NCI-H2171 treated with DMSO at 0.1 percent for 48 hours (cell line): ENCODE data around the gene CDK5RAP1.
A peak's percentile ranks its signal among the peaks of the same experiment; 100 is the strongest.

Experiments used
- DNase-seq: peaks from one replicate; lab custom pipeline; 2025; lab: John Stamatoyannopoulos, UW

CDK5RAP1 gene

GRCh38 chr20:33386673-33387072 lies 14.6 kb downstream of the CDK5RAP1 start:
- DNase-seq: no peak

GRCh38 chr20:33377366-33377765 lies 24.0 kb downstream of the CDK5RAP1 start:
- no peak for DNase-seq

- DNase-seq: peak; percentile 37
These were observed 27.3 kb downstream of the CDK5RAP1 start for GRCh38 chr20:33373735-33374605.

DNA sequence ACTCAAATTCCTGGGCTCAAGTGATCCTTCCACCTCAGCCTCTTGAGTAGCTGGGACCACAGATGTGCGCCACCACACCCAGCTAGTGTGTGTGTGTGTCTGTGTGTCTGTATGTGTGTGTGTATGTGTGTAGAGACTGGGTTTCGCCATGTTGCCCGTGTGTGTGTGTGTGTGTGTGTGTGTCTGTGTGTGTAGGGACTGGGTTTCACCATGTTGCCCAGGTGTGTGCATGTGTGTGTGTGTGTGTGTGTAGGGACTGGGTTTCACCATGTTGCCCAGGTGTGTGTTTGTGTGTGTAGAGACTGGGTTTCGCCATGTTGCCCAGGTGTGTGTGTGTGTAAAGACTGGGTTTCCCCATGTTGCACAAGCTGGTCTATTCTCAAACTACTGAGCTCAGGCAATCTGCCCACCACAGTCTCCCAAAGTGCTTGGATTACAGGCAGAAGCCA lies 28.3 kb downstream of the CDK5RAP1 start:
- no peak for DNase-seq

DNA sequence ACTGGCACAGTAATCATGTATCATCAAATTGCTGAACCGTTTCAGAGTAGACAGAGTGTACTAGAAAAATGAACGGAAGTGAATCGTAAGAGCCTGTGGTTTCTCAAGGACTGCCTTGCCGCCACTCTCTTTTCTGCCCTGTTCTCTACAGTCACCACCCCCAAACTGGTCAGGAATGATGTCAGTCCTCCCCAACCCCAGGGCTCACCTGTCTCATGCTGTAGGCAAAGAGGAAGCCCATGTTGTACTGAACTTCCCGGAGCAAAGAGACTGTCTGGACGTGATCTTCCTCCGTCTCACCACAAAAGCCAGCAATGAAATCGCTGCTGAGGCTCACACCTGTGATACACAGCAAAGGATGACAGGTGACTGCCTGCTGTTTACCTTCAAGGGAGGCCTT lies 31.0 kb downstream of the CDK5RAP1 start:
- no peak for DNase-seq

- no peak for DNase-seq
These were observed 38.4 kb downstream of the CDK5RAP1 start for GRCh38 chr20:33362898-33363297.

DNA sequence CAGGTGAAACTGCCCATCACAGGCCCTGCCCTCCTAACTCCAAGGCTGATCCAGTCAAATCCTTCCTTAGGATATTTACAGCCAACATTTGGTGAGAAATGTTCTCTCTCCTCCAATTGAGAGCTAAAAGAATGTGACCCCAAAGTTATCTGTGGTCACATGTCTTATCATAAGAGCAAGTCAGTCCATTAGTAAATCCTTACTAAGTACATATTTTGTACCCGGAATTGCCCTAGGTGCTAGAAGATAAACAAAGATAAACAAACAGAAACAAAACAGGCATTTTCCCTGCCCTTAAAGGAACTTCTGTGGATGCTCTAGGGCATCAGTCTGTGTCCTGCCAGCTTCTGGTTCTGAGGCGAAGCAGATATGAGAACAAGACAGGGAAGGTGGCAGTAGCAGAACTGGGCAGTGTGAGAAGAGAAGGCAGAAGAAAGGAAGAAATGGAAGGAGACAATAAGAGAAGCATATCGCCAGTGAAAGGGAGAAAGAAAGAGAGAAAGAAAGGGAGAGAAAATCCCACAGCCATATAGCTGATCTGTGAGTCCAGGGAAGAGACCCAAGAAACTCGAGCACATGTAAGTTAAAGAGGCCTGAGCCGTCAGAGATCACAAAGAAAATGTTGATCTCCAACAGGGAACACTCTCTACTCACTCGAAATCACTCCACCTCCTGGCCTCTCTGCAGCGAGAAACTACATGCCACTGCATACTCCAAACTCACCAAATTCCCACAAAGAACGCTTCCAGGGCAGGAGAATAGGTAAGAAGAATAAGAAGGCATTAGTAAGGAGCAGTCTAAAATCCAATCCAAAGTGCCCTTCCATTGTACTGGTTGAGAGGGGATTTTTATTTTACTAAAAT lies 41.7 kb downstream of the CDK5RAP1 start:
- DNase-seq: no peak

DNA sequence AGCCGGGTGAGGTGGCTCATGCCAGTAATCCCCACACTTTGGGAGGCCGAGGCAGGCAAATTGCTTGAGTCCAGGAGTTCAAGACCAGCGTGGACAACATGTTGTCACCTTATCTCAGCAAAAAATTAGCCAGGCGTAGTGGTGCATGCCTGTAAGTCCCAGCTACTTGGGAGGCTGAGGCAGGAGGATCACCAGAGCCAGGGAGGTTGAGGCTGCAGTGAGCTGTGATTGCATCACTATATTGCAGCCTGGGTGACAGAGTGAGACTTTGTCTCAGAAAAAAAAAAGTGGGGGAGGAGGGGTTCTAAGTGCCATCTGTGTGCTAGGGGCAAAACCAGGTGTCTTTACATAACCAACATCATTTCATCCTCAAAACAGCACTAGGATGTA lies 48.3 kb downstream of the CDK5RAP1 start:
- DNase-seq: no peak

GRCh38 chr20:33352258-33353012 lies 48.9 kb downstream of the CDK5RAP1 start:
- no peak for DNase-seq

GRCh38 chr20:33351696-33352095 lies 49.6 kb downstream of the CDK5RAP1 start:
- no peak for DNase-seq

GRCh38 chr20:33349493-33349892 lies 51.8 kb downstream of the CDK5RAP1 start:
- DNase-seq: no peak

DNA sequence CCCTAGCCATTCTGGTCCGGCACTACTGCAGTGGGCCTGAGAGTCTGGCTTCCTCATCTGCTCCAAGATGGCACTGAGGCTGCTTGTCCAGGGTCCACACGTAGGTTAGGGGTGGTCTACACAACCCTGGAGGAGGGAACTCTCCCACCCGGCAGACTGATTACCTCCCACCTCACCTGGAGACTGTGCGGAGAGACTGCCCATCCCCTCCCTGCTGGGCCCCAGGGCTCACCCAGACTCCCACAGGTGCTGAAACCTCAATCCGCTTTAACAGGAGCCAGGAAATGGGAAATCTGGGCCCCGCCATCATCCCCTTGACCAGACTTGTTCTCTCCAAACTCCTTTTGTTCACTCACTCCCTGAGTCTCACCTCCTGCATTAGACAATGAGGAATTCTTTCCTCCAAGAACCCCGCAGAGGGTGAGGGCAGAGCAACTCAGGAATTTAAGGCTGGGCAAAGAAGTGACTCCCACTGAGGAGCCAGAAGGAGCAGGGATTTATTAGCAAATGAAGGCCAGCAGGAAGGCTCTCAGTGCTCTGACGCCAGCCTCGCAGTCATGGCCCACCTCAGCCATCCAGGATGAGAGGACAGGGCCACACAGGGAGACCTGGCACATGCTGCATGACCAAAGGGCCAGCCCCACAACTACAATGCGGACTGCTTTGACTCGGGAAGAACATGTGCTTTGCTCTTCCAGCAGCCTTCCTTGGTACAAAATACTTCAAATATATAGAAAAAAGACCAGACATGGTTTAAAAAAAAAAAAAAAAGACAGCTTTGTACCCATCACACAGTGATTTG lies 53.0 kb downstream of the CDK5RAP1 start:
- no peak for DNase-seq

GRCh38 chr20:33345342-33345741 lies 56.0 kb downstream of the CDK5RAP1 start:
- no peak for DNase-seq

DNA sequence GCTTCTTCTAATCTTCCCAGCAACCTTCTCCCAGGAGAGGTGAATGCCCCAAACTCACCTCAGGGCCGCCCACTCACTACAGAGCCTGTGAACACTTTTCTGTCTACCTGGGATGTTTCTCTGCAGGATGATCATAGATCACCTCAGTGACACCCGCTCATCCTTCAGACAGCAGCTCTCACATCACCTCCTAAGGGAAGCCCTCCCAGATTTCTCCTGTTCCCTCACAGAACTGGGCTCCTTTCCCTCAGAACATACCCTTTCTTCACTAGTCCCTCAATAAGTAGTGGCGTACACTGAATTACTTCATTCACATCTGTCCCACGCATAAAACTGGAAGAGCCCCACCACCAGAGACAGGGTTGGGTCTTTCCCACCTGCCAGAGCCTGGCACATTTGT lies 57.8 kb downstream of the CDK5RAP1 start:
- DNase-seq: no peak

DNA sequence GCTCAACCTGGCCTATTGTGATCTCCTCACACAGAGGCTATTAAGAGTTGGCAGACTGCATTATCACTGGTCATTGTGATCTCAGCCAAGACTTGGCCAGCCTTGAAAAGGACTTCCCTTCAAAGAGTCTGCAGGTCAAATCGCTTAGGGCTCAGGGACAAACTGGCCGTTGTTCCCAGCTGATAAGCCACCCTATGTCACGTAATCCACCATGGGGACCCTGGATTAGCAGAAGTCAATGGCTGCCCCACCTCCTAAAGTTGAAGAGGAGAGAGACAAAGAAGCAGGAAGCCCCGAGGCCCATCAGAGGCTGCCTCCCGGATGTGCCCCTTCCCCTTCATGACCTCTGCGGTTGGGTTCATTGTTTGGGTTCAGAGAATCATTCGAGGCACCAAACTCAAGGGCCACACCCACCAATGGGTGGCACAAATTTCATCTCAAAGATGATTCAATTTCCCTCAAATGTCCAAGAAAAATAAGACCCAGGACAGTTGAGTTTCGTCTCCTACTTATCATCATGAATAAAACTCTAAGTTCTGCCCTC lies 61.7 kb downstream of the CDK5RAP1 start:
- no peak for DNase-seq

DNA sequence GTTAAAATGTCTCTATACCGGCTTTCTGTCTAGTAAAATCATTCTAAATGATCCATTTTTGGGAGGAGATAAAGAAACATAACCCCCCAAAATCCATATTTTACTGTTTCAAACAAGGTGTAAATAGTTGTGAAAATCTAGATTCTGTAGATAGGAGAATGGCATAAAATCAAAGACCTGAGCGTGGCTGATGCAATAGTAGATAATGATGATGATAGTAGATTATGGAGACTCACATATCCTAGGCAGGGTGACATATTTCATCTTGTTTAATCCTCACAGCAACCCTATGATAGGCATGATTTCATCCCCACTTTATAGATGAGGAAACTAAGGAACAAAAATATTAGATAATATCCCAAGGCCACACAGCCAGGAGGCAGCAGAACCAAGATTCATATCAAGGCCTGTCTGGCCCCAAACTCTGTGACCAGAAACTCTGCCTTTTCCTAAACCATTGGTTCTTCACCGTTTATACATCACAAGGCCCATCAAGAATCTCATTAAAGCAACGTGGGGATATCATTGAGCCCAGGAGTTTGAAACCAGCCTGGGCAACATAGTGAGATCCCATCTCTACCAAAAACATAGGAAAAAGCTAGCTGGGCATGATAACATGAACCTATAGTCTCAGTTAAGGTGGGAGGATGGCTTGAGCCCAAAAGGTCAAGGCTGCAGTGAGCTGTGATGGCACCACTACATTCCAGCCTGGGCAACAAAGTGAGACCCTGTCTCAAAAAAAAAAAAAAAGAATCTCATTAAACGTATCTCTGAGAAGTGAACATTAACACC lies 62.7 kb downstream of the CDK5RAP1 start:
- DNase-seq: no peak

DNA sequence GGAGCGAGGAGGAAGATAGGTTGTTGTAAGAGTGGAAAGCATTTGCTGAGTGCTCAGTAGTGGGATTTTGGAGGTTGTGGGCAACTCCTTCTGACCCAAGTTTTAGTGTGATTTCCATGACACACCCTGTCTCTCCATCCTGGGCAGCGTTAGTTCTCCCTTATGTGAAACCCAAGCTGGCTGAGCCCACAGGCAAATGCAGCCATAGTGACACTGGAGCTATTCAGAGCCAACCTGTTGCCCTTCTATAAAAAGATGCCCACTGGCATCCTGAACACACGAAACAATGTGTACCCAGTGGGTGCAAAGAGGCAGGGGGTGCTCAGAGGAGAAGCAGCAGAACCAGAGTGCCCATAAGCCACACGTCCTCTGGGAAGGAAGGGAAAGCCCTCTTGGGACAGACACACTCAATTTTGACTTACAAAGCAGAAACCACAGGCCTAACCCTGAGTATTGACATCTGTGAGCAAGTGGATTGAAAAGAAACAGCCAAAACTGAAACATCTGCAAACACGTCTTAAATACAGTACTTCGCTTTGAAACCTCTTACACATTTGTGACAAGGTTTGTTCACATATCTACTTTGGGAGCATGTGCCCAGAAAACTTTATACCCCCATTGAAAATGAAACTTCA lies 63.7 kb downstream of the CDK5RAP1 start:
- no peak for DNase-seq

- no peak for DNase-seq
These were observed 64.2 kb downstream of the CDK5RAP1 start for GRCh38 chr20:33337119-33337518.

DNA sequence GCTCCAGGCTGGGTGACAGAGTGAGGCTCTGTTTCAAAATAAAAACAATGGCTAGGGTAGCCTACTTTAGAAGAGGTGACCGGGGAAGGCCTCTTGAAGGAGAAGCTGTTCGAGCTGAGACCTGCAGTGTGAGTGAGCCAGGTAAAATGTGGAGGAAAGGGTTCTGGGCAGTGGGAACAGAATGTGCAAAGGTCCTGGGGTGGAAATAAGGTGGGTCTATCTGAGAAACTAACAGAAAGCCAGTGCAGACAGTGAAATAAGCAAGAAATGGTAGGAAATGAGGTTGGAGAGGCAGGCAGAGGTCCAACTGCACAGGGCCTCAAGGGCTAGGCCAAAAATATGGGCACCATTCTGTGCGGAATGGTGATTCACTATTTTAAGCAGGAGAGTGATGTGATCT lies 64.9 kb downstream of the CDK5RAP1 start:
- DNase-seq: no peak

DNA sequence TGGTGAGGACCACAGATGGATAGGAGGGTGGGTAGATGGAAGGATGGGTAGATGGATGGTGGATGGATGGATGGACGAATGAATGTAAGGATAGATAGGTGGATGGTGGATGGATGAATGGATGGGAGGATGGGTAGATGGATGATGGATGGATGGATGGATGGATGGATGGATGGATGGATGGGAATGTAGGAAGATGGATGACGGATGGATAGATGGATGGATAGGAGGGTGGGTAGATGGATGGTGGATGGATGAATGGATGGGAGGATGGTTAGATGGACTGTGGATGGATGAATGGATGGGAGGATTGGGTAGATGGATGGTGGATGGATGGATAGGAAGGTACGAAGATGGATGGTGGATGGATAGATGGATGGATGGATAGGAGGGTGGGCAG lies 67.2 kb downstream of the CDK5RAP1 start:
- DNase-seq: no peak
